NCI-H1092 treated with DMSO at 0.1 percent for 48 hours (cell line): ENCODE measurements around the gene LRRC3.
A peak's percentile ranks its signal among the peaks of the same experiment; 100 is the strongest.
"Not testable (repeated sequence)": the region's sequence is repeated elsewhere in the genome, so short reads cannot be mapped to it uniquely, and the experiment has no call there.

Experiments used
- DNase-seq: peaks from one replicate; lab custom pipeline; 2025; lab: John Stamatoyannopoulos, UW

Gene LRRC3, protein sequence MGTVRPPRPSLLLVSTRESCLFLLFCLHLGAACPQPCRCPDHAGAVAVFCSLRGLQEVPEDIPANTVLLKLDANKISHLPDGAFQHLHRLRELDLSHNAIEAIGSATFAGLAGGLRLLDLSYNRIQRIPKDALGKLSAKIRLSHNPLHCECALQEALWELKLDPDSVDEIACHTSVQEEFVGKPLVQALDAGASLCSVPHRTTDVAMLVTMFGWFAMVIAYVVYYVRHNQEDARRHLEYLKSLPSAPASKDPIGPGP

DNA sequence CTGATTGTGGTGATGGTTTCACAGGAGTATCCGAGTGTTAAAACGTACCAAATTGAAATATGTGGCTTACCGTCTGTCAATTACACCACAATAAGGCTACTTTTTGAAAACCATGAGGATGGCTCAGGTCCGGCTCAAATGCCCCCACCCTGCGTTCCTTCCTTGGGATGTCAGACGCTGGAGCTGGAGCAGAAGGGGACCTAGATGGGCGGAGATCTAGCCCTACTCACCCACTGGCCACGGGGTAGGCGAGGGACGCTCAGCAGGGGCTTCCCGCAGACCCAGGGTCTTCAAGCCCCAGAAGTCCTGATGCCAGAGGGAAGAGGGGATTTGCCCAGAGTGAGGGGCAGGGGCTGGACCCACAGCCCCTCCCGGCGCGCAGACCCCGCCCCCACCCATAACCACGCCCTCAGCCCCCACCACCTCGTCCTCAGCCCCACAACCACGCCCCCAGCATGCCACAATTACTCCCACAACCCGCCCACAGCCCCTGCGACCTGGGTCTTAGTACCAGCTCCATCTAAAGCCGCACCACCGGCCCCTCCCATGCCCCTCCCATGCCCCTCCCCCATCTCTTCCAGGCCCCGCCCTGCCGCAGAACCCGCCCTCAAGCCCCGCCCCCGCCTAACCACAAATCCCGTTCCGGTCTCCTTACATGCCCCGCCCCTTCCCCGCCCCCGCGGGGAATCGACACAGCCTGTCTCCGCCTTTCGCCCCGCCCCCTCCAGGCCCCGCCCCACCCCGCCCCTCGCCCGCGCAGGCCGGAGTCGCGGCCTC lies at the start of gene LRRC3:
LRRC3 (plus strand) TSS at position 764 of the 777 bp plus-strand sequence. CDS start 1,135 bp downstream, outside the sequence.
- peak; percentile 70 for DNase-seq

DNA sequence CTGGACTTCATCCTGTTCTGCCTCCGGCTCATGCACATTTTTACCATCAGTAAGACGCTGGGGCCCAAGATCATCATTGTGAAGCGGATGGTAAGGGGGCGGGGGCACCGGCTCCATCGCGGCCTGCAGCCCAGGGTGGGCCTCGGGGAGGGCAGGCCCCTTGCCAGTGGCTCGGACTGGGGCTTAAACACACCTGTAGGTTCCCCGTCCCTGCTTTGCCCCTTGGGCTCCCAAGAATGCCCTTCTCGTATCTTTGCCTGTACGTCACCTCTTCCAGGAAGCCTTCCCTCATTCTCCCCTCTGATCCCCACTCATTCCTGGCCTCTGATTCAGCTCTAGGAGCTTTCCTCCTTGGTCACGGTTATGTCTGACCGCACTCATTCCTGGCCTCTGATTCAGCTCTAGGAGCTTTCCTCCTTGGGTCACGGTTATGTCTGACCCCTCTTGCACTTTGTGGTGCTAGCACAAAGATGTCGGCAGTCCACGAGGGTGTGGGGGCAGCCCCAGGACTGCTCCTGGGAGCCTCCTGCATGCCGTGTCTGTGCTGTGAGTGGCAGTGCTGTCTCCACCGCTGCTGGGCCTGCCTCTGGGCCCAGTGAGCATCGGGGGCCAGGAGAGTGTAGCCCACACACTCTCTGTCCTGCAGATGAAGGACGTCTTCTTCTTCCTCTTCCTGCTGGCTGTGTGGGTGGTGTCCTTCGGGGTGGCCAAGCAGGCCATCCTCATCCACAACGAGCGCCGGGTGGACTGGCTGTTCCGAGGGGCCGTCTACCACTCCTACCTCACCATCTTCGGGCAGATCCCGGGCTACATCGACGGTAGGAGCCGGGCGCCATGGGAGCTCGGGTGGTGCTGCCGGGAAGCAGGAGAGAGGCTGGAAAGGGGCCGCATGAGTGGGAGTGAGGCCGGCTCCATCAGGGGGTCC lies 49.1 kb upstream of the LRRC3 start:
- no peak for DNase-seq

DNA sequence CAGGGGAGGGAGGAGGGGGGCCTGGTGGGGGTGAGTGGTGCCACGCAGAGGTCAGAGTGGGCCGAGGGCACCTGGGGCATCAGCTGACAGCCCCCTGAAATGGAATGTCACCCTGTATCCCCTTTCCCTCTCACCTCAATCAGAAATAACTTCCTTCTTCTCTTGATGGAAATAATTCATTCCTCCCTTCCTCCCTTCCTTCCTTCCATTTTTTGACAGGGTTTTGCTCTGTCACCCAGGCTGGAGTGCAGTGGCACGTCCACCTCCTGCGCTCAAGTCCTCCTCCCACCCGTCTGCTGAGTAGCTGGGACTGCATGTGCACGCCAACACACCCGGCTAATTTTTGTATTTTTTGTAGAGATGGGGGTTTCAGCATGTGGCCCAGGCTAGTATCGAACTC lies 48.4 kb upstream of the LRRC3 start:
- DNase-seq = no peak

DNA sequence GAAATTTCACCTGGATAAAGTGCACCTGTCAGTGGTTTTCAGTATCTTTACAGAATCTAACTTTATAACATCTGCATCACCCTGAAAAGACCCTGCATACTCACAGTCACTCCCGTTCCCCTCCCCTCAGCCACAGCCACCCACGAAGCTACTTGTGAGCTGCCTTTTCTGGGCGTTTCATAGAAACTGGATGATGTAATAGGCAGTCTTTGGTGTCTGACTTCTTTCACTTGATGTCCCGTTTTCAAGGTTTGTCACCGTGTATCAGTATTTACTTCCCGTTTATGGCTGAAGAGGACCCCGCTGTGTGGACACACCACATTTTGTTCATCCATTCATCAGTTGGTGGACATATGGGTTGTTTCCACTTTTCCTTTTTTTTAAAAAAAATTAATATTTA lies 47.8 kb upstream of the LRRC3 start:
- no peak for DNase-seq

DNA sequence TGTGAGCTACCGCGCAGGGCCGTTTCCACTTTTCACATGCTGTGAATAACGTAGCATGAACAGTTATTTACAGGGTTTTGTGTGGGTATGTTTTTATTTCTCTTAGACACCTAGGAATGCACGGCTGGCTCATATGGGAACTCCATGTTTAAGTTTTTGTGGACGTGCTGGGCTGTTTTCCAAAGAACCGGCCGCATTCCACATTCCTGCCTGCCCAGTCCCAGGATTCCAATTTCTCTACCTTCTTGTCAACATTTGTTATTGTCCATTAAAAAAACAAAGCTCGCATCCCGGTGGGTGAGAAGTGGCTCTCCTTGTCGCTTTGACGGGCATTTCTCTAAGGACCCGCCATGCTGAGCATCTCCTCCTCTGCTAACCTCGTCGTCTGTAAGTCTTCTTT lies 47.1 kb upstream of the LRRC3 start:
- no peak for DNase-seq

DNA sequence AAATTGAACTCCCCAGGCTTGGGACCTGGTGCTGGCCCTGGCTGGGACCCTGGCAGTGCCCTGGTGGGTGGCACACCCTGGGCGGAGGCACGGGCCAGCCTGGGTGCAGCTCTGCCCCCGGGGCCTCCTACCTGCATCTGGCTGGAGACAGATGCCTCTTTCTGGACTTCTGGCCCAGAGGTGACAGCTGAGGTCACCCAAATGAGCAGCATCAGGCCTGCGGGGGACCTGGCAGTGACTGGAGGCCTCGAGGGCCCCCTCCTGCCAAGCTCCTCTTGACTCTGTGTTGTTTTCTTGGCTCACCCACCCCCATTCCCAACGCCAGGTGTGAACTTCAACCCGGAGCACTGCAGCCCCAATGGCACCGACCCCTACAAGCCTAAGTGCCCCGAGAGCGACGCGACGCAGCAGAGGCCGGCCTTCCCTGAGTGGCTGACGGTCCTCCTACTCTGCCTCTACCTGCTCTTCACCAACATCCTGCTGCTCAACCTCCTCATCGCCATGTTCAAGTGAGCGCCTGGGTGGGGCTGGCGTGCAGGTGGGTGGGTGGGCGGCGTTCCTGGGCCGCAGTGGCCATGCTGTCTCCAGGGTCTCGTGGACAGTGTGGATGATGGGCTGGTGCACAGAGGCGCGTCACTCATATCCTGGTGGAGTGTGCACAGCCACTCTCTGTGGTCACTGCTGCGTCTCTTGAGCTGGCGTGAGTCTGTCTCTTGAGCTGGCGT lies 41.6 kb upstream of the LRRC3 start:
- DNase-seq = no peak

DNA sequence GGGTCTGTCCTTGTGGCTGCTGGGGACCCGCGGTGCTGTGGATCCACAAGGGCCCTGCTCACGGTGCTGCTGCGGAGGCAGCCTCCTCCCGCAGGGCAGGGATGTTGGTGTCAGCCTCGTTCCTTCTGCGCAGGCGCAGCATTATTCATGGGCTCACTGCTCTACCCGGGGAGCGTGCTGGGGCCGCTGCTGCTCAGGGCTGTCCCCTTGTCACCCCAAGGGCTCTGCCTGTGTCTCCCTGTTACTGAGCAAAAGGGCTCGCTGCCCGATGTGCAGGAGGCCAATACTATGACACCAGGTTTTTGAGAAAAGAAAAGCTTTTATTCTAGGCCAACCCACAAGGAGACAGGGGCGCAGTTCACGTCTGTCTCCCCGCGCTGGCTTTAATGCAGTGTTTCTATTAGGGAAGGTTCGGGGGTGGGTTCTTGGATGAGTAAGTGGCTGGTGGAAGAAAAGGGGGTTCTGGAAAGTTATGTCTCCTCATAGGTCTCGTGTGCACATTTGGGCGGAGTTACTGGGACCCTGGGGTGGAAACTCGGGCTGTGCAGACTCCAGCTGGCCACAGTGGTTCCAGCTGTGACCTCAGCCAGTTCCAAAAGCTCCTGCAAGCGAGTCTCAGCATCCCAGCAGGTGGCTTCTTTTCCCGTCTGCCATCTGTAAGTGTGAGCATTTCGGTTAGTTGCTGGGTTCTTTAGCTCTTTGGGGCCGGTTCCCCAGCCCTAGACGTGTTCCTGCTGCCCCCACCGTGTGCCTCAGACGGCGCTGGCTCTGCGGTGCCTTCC lies 40.8 kb upstream of the LRRC3 start:
- no peak for DNase-seq

DNA sequence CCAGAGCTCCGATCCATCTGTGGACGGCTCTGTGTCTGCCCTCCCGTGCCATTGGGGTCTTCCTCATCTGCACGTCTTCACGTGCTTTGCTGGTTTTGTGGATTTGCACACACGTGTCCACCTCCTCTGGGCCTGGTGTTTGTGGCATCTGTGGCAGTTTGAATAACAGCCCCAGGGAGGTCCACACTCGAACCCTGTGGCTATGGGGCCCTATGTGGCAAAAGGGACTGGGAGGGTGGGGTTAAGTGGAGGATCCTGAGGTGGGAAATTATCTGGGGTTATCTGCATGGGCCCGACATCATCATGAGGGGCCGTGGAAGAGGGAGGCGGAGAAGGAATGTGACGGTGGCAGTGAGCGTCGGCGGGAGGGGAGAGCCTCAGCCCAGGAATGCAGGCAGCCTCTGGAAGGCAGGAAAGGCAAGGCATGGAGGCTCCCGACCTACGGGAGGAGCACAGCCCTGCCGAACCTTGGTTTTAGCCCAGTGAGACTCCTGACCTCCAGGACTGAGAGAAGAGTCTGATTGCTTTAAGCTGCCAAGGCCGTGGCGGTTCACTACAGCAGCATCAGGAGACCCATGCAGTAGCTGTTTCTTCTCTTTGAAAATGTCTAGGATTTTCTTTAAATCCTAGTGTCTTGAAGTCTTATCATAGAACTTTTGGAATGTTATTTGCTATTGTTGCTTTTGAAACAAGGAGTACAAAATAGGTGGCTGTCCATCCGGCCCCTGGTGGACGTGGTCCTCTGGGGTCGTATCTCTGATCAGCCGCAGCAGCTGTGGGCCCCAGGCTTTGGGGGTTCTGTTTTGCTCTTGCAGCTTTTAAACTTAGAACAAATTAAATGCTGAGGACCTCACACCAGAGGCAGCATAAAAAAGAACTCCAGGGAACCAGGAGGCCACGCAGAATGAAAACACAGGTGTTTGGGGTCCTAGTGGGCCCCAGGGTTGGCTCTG lies 40.0 kb upstream of the LRRC3 start:
- DNase-seq = no peak

DNA sequence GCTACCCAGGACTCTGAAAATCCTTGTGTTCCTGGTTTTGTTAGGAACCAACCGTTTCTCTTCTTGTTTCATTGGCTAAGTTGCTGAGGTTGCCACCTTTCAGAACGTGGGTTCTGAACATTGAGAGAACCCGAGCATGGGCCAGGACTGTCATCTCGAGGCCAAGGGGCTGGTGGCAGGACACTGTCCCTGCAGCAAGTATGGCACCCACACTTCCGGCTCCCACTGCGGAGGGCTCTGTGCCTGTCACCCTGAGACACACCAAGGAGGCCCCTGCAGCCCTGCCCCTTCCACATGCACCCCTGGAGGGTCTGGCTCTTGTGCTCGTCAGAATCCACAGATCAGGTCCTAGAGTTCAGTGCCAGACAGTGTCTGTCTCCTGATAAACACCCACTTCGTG lies 39.1 kb upstream of the LRRC3 start:
- DNase-seq = no peak

DNA sequence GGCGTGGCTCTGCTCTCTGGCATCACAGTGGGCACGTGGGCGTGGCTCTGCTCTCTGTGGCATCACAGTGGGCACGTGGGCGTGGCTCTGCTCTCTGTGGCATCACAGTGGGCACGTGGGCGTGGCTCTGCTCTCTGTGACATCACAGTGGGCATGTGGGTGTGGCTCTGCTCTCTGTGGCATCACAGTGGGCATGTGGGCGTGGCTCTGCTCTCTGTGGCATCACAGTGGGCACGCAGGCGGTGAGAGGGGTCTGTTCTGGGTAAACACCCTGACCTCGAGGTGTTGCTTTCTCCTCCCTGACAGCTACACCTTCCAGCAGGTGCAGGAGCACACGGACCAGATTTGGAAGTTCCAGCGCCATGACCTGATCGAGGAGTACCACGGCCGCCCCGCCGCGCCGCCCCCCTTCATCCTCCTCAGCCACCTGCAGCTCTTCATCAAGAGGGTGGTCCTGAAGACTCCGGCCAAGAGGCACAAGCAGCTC lies 37.6 kb upstream of the LRRC3 start:
- DNase-seq = not testable (repeated sequence)

DNA sequence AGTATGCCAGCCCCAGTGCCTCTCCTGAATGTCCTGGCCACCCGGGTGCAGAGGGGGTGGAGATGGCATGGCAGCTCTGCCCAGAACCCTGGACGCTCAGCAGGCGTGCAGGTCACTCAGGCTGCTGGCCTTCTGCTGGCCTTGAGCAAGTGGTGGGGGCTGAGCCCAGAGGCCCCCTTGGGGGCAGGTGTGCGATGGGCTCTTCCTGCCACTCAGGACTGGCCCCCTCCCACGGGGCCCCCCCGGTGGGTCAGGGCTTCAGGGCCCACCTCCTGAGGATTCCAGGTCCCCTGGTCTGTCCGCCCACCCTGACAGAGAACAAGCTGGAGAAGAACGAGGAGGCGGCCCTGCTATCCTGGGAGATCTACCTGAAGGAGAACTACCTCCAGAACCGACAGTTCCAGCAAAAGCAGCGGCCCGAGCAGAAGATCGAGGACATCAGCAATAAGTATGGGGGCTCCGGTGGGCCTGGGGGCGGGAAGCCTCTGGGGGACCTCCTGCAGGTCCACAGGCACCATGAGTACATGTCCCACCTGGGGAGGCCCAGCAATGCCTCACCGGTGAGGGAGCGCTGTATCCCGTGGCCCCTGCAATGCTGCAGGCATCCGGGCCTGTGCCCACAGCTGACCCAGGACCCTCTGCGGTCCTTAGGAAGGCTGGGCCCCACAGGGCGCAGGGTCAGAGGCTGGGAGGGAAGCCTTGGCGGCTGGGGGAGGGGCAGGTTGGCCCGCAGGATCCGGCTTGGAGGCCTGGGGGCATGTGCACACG lies 37.0 kb upstream of the LRRC3 start:
- DNase-seq = no peak

DNA sequence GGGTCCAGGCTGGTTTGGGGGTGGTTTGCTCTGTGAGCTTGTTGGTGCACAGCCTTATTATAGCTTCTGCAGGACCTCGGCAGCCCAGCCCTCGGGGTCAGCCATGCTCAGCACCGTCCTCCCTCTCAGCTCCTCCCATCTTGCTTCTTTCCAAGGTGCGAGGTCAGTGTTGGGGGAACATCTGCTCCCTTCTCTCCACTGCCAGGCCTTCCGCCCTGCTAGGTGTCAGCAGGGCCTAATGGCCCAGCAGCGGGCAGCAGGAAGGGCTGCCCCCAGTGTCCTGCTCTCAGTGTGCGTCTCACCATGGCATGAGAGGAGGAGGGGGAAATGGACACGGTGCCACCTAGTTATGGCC lies 36.5 kb upstream of the LRRC3 start:
- DNase-seq = no peak

DNA sequence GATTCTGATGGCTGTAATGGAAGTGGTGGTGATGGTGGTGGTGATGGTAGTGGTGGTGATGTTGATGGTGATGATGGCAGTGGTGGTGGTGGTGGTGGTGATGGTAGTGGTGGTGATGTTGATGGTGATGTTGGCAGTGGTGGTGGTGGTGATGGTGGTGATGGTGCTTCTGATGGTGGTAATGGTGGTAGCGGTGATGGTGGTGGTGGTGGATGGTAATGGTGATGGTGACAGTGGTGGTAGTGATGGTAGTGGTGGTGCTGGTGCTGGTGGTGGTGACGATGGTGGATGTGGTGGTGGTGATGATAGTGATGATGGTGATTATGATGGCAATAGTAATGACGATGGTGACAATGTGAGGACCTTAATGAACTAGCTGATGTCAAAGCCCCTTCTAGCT lies 35.6 kb upstream of the LRRC3 start:
- DNase-seq = no peak

DNA sequence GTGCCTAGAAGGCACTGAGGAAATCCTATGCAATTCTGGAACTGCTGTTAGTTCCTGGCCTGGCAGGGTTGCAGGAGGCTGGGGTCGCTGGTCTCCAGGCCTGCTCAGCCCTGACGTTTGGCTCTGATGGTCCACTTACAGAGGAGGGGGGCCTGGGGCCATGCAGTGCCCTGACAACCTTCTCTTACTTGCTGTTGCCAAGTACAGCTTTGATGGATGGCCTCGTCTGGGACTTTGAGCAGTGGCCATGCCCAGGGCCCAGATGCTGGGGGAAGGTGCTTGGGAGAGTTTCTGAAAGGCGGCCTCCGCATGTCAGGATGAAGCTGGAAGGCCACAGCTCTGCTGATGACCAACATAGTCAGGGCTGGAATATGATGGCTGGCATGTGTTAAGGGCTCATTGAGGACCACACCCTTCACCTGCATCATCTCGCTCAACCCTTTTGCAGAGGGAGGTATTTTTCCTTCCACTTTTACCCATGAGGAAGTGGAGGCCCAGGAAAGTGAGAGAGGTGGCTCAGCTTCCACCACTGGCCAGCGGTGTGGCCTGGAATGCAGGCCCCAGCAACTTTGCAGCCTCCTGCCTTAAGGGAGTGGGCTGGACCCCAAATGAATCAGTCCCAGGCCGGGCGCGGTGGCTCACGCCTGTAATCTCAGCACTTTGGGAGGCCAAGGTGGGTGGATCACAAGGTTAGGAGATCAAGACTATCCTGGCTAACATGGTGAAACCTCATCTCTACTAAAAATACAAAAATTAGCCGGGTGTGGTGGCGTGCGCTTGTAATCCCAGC lies 34.7 kb upstream of the LRRC3 start:
- DNase-seq = no peak

DNA sequence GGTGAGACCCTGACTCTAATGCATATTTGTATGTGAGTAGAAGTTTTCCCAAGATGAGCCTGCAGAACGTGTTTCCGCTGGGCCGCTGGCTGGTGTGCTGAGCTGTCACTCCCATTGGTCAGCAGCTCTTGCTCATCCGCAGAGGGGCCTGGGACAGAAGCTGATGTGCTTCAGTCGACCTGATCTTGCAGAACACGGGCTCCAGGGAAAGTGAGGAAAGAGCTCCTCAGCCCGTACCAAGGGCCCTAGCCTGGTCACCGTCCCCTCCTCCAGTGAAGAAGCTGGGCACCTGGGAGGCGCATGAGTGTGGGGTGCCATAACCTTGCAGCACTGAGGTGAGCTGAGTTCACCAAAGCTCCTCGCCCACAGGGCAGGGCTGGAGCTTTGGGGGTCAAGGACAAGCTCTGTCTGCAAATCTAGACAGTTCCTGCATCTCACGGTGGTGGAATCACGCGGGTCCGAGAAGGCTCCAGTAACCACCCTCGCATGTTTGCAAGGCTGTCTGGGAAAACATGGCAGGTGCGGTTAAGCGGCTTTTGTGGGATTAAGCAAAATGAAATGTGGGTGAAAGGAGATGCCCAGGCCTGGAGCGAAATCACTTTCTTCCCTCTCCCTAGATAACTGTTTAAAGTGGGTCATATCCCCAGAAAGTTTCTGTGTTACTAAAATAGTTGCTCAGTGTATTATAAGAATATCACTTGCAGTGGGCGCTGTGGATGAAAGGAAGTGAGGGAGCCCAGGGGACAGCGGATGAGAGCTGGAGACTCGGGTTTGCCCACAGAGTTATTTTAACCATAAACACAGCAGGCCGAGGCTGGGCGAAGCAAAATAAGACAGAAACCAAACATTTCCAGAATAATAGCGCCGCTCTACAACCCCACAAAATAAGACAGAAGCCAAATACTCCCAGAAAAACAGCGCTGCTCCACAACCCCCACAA lies 33.1 kb upstream of the LRRC3 start:
- no peak for DNase-seq

DNA sequence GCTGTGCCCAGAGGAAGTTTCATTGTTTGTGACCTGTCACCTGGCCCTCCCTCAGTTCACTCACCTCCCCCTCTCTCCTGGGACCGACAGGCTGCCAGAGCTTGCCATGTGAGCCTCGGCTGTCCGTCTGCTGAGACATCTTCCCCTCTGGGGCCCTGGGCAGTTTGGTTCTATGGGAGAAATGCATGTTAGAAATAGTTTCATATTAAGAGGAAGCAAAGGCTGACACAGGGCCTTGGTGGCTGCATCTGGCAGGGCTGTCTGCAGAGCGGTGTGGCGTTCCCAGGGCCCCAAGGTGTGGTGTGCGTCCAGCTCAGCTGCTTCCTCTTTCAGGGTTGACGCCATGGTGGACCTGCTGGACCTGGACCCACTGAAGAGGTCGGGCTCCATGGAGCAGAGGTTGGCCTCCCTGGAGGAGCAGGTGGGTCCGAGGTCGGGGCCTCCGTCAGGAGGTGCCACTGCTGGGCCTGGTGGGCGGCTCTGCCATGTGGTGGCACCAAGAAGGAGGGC lies 31.9 kb upstream of the LRRC3 start:
- DNase-seq = no peak
